ENCODE data around the gene PRICKLE2. TPM values are rescaled to one million over a fixed set of nuclear protein-coding genes. Genes with fewer than 3 reads are reported as not detected.

Gene PRICKLE2
- total and polyA plus RNA-seq, 10 of the 15 experiments (the other 5 are each of a cell fraction or from before 2014, with no cell fraction given): 0.11 to 2.6 (median 0.69) TPM

GRCh38 chr3:64049136-64049535 lies 176.1 kb downstream of the PRICKLE2 start:
- H4K20me1 ChIP-seq (ENCODE audit: control insufficient read depth, insufficient read depth): no peaks in the 10 kb centered on the region
- H3K9me3 ChIP-seq (replicated peaks; ENCODE audit: control insufficient read depth, insufficient read depth, low read length): no peaks in the 10 kb centered on the region
- FAIRE-seq (no peak), DNase-seq (ENCODE audit: low read depth, low spot score) (no peak), ATAC-seq (no peak)
- TF ChIP-seq BCLAF1 (IDR thresholded peaks at IDR 0.05) (no peak), FOXK2 (IDR thresholded peaks at IDR 0.05) (no peak), KAT2A (conservative IDR thresholded peaks at IDR 0.05; ENCODE audit: control insufficient read depth, low read depth, low read length) (no peak), ETV6 (conservative IDR thresholded peaks at IDR 0.05 in 1 of 2, IDR thresholded peaks at IDR 0.05 in 1 of 2; ENCODE audit: borderline replicate concordance in 1 of 2, low read depth in 1 of 2) (no peak), CBFB (IDR thresholded peaks at IDR 0.05; ENCODE audit: low read depth) (no peak), NFXL1 (IDR thresholded peaks at IDR 0.05; ENCODE audit: borderline replicate concordance) (no peak; the same call in 1 of the 2 replicates), CBX3 (IDR thresholded peaks at IDR 0.05; ENCODE audit: borderline replicate concordance, low read depth) (no peak), KDM1A (IDR thresholded peaks at IDR 0.05; ENCODE audit: borderline replicate concordance) (no peak), RCOR1 (conservative IDR thresholded peaks at IDR 0.05; ENCODE audit: low read depth, low read length) (no peak), NFYB (IDR thresholded peaks at IDR 0.05; ENCODE audit: insufficient read depth, low read depth, low read length) (no peak), TCF7 (IDR thresholded peaks at IDR 0.05; ENCODE audit: borderline replicate concordance) (no peak), RBBP5 (conservative IDR thresholded peaks at IDR 0.05) (no peak), MTA2 (IDR thresholded peaks at IDR 0.05; ENCODE audit: low read depth) (no peak), BRCA1 (IDR thresholded peaks at IDR 0.05; ENCODE audit: low read depth, low read length) (no peak)
- TF ChIP-seq, protein P1, sequence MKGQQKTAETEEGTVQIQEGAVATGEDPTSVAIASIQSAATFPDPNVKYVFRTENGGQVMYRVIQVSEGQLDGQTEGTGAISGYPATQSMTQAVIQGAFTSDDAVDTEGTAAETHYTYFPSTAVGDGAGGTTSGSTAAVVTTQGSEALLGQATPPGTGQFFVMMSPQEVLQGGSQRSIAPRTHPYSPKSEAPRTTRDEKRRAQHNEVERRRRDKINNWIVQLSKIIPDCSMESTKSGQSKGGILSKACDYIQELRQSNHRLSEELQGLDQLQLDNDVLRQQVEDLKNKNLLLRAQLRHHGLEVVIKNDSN (IDR thresholded peaks at IDR 0.05; ENCODE audit: borderline replicate concordance, extremely low read length, insufficient read depth, low read depth, low read length): no peak
- TF ChIP-seq, protein P2, sequence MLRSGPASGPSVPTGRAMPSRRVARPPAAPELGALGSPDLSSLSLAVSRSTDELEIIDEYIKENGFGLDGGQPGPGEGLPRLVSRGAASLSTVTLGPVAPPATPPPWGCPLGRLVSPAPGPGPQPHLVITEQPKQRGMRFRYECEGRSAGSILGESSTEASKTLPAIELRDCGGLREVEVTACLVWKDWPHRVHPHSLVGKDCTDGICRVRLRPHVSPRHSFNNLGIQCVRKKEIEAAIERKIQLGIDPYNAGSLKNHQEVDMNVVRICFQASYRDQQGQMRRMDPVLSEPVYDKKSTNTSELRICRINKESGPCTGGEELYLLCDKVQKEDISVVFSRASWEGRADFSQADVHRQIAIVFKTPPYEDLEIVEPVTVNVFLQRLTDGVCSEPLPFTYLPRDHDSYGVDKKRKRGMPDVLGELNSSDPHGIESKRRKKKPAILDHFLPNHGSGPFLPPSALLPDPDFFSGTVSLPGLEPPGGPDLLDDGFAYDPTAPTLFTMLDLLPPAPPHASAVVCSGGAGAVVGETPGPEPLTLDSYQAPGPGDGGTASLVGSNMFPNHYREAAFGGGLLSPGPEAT (IDR thresholded peaks at IDR 0.05; ENCODE audit: low read depth): no peak
- TF ChIP-seq, protein P3, sequence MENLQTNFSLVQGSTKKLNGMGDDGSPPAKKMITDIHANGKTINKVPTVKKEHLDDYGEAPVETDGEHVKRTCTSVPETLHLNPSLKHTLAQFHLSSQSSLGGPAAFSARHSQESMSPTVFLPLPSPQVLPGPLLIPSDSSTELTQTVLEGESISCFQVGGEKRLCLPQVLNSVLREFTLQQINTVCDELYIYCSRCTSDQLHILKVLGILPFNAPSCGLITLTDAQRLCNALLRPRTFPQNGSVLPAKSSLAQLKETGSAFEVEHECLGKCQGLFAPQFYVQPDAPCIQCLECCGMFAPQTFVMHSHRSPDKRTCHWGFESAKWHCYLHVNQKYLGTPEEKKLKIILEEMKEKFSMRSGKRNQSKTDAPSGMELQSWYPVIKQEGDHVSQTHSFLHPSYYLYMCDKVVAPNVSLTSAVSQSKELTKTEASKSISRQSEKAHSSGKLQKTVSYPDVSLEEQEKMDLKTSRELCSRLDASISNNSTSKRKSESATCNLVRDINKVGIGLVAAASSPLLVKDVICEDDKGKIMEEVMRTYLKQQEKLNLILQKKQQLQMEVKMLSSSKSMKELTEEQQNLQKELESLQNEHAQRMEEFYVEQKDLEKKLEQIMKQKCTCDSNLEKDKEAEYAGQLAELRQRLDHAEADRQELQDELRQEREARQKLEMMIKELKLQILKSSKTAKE (IDR thresholded peaks at IDR 0.05; ENCODE audit: low read depth, poor library complexity, severe bottlenecking): no peak
- WGBS (ENCODE audit: insufficient coverage, insufficient replicate concordance, low lambda C conversion rate, missing lambda C conversion rate): 0% methylated on average over 3 of the region's 3 CpGs
- no peak overlapping the region for H3K27ac ChIP-seq (ENCODE audit: control insufficient read depth, insufficient read depth)
- in situ Hi-C loops (cut with MboI): no loop called here
- SMC1A ChIA-PET (ENCODE audit: uncharacterized antibody, unreplicated experiment): interaction anchor here (1.3 to 1.7 kb wide), 4 partner anchors 10 to 445 kb away, joined by 3 to 6 read pairs (median 3); no protein-coding TSS in a partner anchor
- no peak overlapping the region for H3K4me2 ChIP-seq (ENCODE audit: control insufficient read depth, insufficient read depth)
- peaks cover 0 to under 1% of the 10 kb centered on the region in 2 experiments; a peak in 1 of 4 replicates for H3K27me3 ChIP-seq (replicated peaks in 1 of 2; ENCODE audit: control insufficient read depth in 2 of 2, insufficient read depth in 2 of 2, low read length in 1 of 2)
- no TSS peak for BruUV-seq (replicated peaks)
- H3K9ac ChIP-seq (ENCODE audit: control insufficient read depth, insufficient read depth, low read length): no peak overlapping the region
- no peaks in the 10 kb centered on the region for H3K36me3 ChIP-seq (ENCODE audit: control insufficient read depth in 2 of 2, insufficient read depth in 2 of 2, low read length in 1 of 2)
- no peak overlapping the region for H2AFZ ChIP-seq (ENCODE audit: control insufficient read depth, low read depth, low read length)
- no peak overlapping the region for H3K4me3 ChIP-seq
- intact Hi-C loops (cut with micrococcal nuclease; ENCODE audit: unreplicated experiment): no loop called here
- CTCF ChIA-PET: interaction anchor here (0.7 to 1.8 kb wide), 4 partner anchors 8 to 435 kb away, joined by 3 to 6 read pairs (median 4); no protein-coding TSS in a partner anchor
- RAD21 ChIA-PET (ENCODE audit: unreplicated experiment): no interaction called here
- H3K79me2 ChIP-seq (ENCODE audit: control insufficient read depth, insufficient read depth, low read length): no peaks in the 10 kb centered on the region
- POLR2A ChIA-PET: no interaction called here
- H3K4me1 ChIP-seq (ENCODE audit: control insufficient read depth, insufficient read depth, low read length): no peaks in the 10 kb centered on the region

Measured in GM12878 (cell line).